ENCODE data around the gene ADCY2.

- no peak for TF ChIP-seq CTCF (IDR thresholded peaks at IDR 0.05)
- no peak for TF ChIP-seq POLR2AphosphoS5 (IDR thresholded peaks at IDR 0.05; ENCODE audit: insufficient read depth in 1 of 2, low read depth in 1 of 2)
Measured at GRCh38 chr5:7347377-7347776, 48.6 kb upstream of the ADCY2 start.
